GM18951 (cell line): Measurements from ENCODE around the gene PLP1.
"Not testable (repeated sequence)": the region's sequence is repeated elsewhere in the genome, so short reads cannot be mapped to it uniquely, and the experiment has no call there.

ENCODE experiments used
- POLR2A ChIP-seq: IDR thresholded peaks from 4 replicates; pipeline ENCODE4 v1.6.1; 2011; ENCODE audit warnings: mild to moderate bottlenecking; ENCODE audit not compliant: insufficient read length, insufficient read depth; ENCODE audit errors: extremely low read depth
- in situ Hi-C: fragments of 300-500 bp; cut with MboI; formaldehyde crosslinking; loops from one replicate; pipeline ENCODE4 v1.12.0; 2022; ENCODE audit warnings: low sequenced_read_pairs, mixed read lengths, inconsistent platforms; ENCODE audit not compliant: unreplicated experiment

Gene PLP1

DNA sequence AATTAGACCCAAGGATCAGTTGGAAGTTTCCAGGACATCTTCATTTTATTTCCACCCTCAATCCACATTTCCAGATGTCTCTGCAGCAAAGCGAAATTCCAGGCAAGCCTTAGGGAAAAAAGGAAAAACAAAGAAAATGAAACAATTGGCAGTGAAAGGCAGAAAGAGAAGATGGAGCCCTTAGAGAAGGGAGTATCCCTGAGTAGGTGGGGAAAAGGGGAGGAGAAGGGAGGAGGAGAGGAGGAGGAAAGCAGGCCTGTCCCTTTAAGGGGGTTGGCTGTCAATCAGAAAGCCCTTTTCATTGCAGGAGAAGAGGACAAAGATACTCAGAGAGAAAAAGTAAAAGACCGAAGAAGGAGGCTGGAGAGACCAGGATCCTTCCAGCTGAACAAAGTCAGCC is at the start of gene PLP1:
TSS of gene PLP1 (plus strand) at position 295 of the 400 bp plus-strand sequence. CDS start 156 bp downstream, outside the sequence.
- in situ Hi-C loops, result no loop called here
- no peak for TF ChIP-seq POLR2A

- in situ Hi-C loops, result no loop called here
- TF ChIP-seq POLR2A, result no peak
Observed at GRCh38 chrX:103727115-103727514, 49.5 kb upstream of the PLP1 start.

DNA sequence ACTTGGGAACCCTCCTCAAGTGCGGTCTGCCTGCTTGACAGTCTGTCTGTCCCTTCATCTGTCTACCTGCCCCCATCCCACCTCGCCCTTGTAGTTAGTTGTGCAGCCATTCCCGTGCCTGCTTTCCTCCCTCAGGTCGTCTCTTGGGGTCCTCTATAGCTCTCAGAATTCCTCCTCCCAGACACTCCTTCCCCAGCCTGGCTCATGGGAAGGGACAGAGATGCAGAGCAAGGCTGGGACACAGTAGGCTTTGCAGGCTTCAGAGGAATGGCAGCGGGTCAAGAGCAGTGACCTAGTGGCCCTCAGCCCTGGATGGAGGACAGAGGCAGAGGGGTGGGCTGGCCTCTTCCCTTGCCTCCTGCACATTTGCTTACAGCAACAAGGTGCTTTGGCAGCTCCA is 47.6 kb upstream of the PLP1 start:
- in situ Hi-C loops, result no loop called here
- TF ChIP-seq POLR2A, result no peak

DNA sequence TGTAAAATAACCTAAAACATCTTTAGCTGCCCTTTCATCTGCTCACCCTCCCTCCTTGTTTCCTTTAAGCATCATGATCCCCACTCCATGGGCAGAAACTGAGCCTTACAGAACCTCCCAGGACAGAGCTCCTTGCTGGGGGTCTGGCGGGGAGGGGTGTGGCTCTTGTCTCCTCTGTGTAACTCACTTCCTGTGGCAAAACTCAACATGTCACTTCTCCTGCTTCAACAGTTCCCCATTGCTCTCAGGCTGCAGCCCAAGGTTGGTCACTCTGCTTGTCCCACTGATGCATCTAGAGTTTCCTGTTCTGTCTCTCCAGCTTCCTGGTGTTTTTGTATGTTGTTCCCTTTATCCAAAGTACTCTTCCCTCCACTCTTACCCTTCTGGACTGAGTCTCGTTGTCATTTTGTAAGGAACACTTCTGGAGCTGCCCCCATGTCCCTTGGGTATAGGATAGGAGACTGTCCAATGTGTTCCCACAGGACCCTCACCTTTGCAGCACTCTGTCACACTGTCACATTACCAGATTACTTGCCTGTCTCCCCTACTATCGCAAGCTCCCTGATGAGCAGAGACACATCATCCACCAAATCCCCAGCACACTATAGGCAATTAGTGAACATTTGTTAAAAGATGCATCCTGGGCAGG is 46.4 kb upstream of the PLP1 start:
- in situ Hi-C loops, result no loop called here
- no peak for TF ChIP-seq POLR2A

DNA sequence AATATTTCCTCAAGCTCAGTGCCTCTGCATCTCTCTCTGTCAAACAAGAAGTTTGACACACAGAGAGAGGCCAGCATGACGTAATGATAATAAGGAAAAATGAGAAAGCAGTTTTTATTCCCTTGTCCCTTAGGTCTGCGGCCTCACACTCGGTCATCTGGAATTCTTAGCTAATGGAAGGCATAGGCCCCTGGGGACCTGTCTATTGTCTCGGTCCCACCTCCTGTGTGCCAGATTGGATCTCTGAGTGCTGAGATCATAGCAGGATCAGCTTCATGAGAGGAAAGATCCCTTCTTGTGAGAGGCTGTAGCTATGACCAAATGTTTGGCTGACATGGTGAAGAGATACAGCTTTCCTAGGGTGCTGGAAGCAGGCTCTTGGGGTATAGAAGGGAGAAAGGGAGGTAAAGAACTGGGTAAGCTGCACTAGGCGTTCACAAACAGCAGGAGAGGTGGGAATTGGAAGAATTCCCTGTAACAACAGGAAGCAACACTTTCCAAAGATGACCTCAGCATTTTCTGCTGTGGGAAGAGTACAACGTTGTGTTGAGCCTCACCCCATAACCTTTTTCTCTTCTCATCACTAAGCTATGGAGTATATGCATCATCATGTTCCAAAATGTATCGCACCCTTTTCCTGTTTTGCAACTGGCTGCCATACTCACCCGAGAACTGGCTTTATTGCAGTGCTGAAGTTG is 45.7 kb upstream of the PLP1 start:
- in situ Hi-C loops, result no loop called here
- no peak for TF ChIP-seq POLR2A

DNA sequence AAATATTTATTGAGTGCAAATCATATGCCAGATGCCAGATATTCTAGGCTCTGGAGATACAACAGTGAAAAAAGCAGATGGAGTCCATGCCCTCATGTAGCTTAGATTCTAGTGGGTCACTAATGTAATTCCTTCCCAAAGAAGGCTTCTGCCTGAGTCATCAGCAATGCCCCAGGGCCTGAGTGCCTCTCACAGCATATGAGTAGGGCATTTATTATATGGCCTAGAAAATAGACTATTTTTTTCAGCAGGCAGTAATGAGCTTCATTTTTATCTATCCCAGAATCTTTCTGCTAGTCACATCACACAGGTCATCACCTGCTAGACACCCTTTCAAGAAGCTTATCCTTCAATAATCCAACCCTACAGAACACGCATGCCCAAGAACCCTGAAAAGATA is 43.6 kb upstream of the PLP1 start:
- in situ Hi-C loops, result no loop called here
- no peak for TF ChIP-seq POLR2A

DNA sequence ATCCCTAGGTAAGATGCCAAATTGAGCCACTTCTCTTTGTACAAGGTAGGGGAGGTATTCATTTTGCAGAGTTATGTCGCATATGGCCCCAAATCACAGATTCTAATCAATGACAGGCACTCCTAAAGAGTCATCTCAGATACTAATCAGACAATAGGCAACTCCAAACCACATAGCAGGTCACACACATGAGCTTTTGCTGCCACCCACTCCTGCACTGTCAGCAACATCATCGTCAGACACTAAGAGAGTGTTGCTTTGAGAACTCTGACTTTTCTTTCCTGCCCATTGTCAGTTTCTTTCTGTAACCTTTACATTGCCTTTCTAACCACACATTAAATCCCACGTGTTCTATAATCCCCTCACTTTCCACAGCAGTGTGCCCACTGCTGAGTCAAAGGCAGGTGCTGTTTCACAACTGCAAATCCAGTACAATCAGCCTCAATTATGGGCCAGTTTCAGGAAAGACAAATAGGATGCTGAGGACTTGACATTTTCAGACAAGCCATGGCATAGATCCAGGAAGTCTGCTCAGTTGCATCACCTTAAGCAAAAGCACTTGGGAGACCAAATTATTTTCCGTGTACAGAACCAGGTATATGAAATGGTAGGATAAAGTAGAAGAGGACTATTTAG is 42.4 kb upstream of the PLP1 start:
- in situ Hi-C loops, result no loop called here
- TF ChIP-seq POLR2A, result no peak

DNA sequence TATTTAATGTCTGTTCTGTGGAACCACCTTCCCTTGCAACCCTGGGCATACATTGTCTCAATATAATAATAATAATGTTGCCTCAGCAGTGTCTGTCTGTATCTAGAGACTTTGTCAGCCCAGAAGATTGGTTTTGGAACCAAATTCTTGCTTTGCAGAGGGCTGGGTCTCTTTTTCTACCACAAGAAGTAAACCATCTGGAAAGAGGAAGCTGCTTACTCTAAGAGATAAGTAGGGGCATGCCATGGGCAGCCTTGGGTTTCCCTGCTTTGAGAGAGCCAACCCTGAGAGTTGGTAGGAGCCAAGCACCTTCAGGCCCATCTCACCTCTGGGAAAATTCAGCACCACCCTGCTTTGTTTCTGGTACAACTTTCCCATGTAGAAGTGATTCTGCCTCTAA is 38.9 kb upstream of the PLP1 start:
- in situ Hi-C loops, result no loop called here
- no peak for TF ChIP-seq POLR2A

DNA sequence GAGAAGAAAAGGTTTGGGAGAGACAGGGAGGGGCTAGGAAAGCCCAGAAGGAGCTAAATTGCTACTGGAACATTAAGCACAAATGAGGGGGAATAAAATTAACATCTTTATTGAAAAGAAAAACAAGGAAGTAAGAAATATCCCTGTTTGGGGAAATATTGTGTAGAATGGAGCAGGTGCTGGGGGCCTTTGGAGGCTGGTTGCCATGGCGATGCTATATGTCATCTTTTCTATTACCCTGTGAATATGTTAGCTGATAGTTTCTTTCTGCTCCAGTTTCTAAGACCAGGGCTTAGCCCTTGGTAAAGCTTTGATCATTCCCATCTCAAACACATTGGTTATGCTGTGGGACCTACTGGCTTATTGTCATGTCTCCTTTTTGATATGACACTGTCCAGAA is 37.2 kb upstream of the PLP1 start:
- no peak for TF ChIP-seq POLR2A
- in situ Hi-C loops, result no loop called here

GRCh38 chrX:103741879-103742278 is 34.8 kb upstream of the PLP1 start:
- in situ Hi-C loops, result no loop called here
- no peak for TF ChIP-seq POLR2A

DNA sequence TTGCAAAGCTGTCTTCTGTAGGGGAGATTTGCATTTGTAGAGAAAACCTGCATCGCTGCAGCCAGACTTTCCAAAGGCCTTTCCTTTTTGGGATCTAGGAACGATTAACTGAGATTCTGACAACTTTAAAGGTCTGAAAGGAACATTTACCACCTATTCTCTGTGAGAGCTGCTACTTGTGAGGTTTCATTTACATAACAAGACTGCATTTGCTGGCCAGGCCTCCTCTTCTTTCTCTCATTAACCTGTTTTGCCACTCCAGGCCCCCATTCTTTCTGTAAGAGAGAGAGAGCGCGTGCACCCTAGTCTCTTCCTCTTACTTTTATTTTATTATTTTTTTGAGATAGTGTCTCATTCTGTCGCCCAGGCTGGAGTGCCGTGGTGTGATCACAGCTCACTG is 34.3 kb upstream of the PLP1 start:
- no peak for TF ChIP-seq POLR2A
- in situ Hi-C loops, result no loop called here

DNA sequence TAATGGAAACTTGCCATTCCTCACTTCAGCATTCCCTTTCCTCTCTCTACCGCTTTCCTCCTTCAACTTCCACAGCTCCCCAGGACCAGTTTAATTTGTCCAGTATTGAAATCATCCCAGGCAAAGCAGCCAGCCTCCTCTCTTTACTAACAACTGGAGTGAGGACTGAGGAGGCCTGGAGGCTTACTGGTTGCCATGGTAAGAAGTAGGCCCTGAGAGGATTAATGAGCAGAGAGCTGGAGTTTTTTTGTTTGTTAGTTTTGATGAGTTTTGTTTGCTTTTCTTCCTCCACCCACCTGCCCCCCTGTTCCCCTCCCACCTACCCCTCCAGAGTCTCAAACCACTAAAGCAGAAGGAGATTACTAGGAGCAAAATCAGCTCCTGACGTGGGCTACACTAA is 29.5 kb upstream of the PLP1 start:
- TF ChIP-seq POLR2A, result no peak
- in situ Hi-C loops, result no loop called here

GRCh38 chrX:103754401-103754800 is 22.2 kb upstream of the PLP1 start:
- in situ Hi-C loops, result no loop called here
- no peak for TF ChIP-seq POLR2A

- TF ChIP-seq POLR2A, result no peak
- in situ Hi-C loops, result no loop called here
Observed at GRCh38 chrX:103756736-103757135, 19.9 kb upstream of the PLP1 start.

- in situ Hi-C loops, result no loop called here
Observed at GRCh38 chrX:103758555-103758954, 18.1 kb upstream of the PLP1 start.

GRCh38 chrX:103763541-103763940 is 13.1 kb upstream of the PLP1 start:
- in situ Hi-C loops, result not testable (repeated sequence)

More at GRCh38 chrX:103758555-103758954, 18.1 kb upstream of the PLP1 start:
- TF ChIP-seq POLR2A, result no peak

DNA sequence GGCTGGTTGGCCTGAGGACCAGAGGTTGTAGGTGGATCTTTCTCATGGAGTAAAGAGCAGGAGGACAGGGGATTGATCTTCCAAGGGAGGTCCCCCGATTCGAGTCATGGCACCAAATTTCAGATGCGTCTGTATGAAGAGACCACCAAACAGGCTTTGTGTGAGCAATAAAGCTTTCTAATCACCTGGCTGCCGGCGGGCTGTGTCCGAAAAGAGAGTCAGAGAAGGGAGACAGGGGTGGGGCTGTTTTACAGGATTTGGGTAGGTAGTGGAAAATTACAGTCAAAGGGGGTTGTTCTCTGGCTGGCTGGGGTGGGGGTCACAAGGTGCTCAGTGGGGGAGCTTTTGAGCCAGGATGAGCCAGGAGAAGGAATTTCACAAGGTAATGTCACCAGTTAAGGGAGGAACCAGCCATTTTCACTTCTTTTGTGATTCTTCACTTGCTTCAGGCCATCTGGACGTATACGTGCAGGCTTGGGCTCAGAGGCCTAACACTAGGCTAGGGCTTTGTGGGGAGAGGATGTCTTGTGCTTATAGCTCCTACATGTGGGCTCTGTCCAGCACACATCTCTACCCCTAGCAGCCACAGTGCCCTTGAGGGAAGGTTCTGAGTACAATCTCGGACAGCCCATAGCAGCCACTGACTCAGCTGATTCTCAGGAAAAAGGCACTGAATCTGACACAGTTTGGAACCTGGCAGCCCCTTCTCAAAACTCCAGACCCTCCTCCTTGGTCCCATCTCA is 9.7 kb upstream of the PLP1 start:
- in situ Hi-C loops, result not testable (repeated sequence)
